ENCODE measurements around the gene ENPP3. TPM values are rescaled to one million over a fixed set of nuclear protein-coding genes. Genes with fewer than 3 reads are reported as not detected.
"Not testable (repeated sequence)": the region's sequence is repeated elsewhere in the genome, so short reads cannot be mapped to it uniquely, and the experiment has no call there.

ENPP3 gene
- total RNA-seq, 2 experiments from 2014 or later, result 0.22 to 0.34 TPM

GRCh38 chr6:131747821-131748353 is 110.8 kb downstream of the ENPP3 start:
- no peaks in the 10 kb centered on the region for H3K4me1 Mint-ChIP-seq (ENCODE audit: low read depth)
- H3K27ac ChIP-seq (ENCODE audit: low read depth in 1 of 2, low read length in 2 of 2), result no peak overlapping the region
- no peak for TF ChIP-seq CTCF (IDR thresholded peaks at IDR 0.05)
- no peaks in the 10 kb centered on the region for H3K27me3 ChIP-seq (ENCODE audit: control insufficient read depth in 1 of 2, insufficient read depth in 2 of 2, low read length in 2 of 2)
- DNase-seq (no peak), ATAC-seq (ENCODE audit: poor library complexity) (no peak)
- H3K4me3 Mint-ChIP-seq, result no peak overlapping the region
- H3K27ac Mint-ChIP-seq, result no peak overlapping the region
- peaks cover 1% of the 10 kb centered on the region for H3K27me3 Mint-ChIP-seq
- no peaks in the 10 kb centered on the region for H3K36me3 ChIP-seq (ENCODE audit: insufficient read depth, low read length)
- no peaks in the 10 kb centered on the region for H3K36me3 Mint-ChIP-seq (ENCODE audit: low read depth)
- no peak overlapping the region for H3K4me3 ChIP-seq (ENCODE audit: low read length)
- POLR2A ChIA-PET, result no interaction called here
- CTCF ChIA-PET, result no interaction called here
- H3K9me3 Mint-ChIP-seq, result no peaks in the 10 kb centered on the region
- no peaks in the 10 kb centered on the region for H3K4me1 ChIP-seq (ENCODE audit: insufficient read depth, low read length)
- no peaks in the 10 kb centered on the region for H3K9me3 ChIP-seq (ENCODE audit: control insufficient read depth in 1 of 2, insufficient read depth in 1 of 2, low read length in 2 of 2)
- intact Hi-C loops (cut with DNase I, micrococcal nuclease), result no loop called here

- H3K27ac Mint-ChIP-seq, result no peak overlapping the region
- no peaks in the 10 kb centered on the region for H3K4me1 ChIP-seq (ENCODE audit: insufficient read depth, low read length)
- H3K36me3 Mint-ChIP-seq (ENCODE audit: low read depth), result no peaks in the 10 kb centered on the region
- H3K4me3 Mint-ChIP-seq, result no peak overlapping the region
- H3K27me3 ChIP-seq (ENCODE audit: control insufficient read depth in 1 of 2, insufficient read depth in 2 of 2, low read length in 2 of 2), result no peaks in the 10 kb centered on the region
- no peak overlapping the region for H3K4me3 ChIP-seq (ENCODE audit: low read length)
- H3K27ac ChIP-seq (ENCODE audit: low read depth in 1 of 2, low read length in 2 of 2), result no peak overlapping the region
- TF ChIP-seq CTCF (IDR thresholded peaks at IDR 0.05), result no peak
- H3K9me3 ChIP-seq (ENCODE audit: control insufficient read depth in 1 of 2, insufficient read depth in 1 of 2, low read length in 2 of 2), result no peaks in the 10 kb centered on the region
- ChIA-PET POLR2A (no interaction called here), CTCF (no interaction called here)
- no peaks in the 10 kb centered on the region for H3K4me1 Mint-ChIP-seq (ENCODE audit: low read depth)
- no peak for ATAC-seq (ENCODE audit: poor library complexity)
- no peaks in the 10 kb centered on the region for H3K9me3 Mint-ChIP-seq
- intact Hi-C loops (cut with DNase I, micrococcal nuclease), result no loop called here
- no peaks in the 10 kb centered on the region for H3K27me3 Mint-ChIP-seq
- H3K36me3 ChIP-seq (ENCODE audit: insufficient read depth, low read length), result no peaks in the 10 kb centered on the region
- DNase-seq, result no peak
These were observed 111.9 kb downstream of the ENPP3 start for GRCh38 chr6:131749023-131749422.

GRCh38 chr6:131751012-131751715 is 114.1 kb downstream of the ENPP3 start:
- H3K9me3 ChIP-seq (ENCODE audit: control insufficient read depth in 1 of 2, insufficient read depth in 1 of 2, low read length in 2 of 2); CTCF ChIA-PET; H3K27me3 ChIP-seq (ENCODE audit: control insufficient read depth in 1 of 2, insufficient read depth in 2 of 2, low read length in 2 of 2); H3K9me3 Mint-ChIP-seq; H3K4me1 Mint-ChIP-seq (ENCODE audit: low read depth); H3K36me3 ChIP-seq (ENCODE audit: insufficient read depth, low read length); H3K36me3 Mint-ChIP-seq (ENCODE audit: low read depth); ATAC-seq (ENCODE audit: poor library complexity); H3K4me1 ChIP-seq (ENCODE audit: insufficient read depth, low read length); H3K27ac ChIP-seq (ENCODE audit: low read depth in 1 of 2, low read length in 2 of 2); POLR2A ChIA-PET; DNase-seq; H3K4me3 Mint-ChIP-seq; intact Hi-C loops (cut with DNase I, micrococcal nuclease); H3K27ac Mint-ChIP-seq; H3K4me3 ChIP-seq (ENCODE audit: low read length): not testable (repeated sequence)
- peaks cover 13% of the 10 kb centered on the region for H3K27me3 Mint-ChIP-seq

- no peak overlapping the region for H3K4me3 ChIP-seq (ENCODE audit: low read length)
- Mint-ChIP-seq H3K36me3 (ENCODE audit: low read depth) (no peaks in the 10 kb centered on the region), H3K27ac (no peak overlapping the region), H3K27me3 (peaks cover 29% of the 10 kb centered on the region), H3K4me3 (no peak overlapping the region), H3K9me3 (no peaks in the 10 kb centered on the region), H3K4me1 (ENCODE audit: low read depth) (no peaks in the 10 kb centered on the region)
- no peak overlapping the region for H3K27ac ChIP-seq (ENCODE audit: low read depth in 1 of 2, low read length in 2 of 2)
- no peak for TF ChIP-seq CTCF (IDR thresholded peaks at IDR 0.05)
- ATAC-seq (ENCODE audit: poor library complexity) (no peak), DNase-seq (no peak)
- intact Hi-C loops (cut with DNase I, micrococcal nuclease), result no loop called here
- peaks cover 0 to 5% of the 10 kb centered on the region in 2 experiments for H3K27me3 ChIP-seq (ENCODE audit: control insufficient read depth in 1 of 2, insufficient read depth in 2 of 2, low read length in 2 of 2)
- CTCF ChIA-PET, result no interaction called here
- H3K4me1 ChIP-seq (ENCODE audit: insufficient read depth, low read length), result no peaks in the 10 kb centered on the region
- POLR2A ChIA-PET, result no interaction called here
- no peaks in the 10 kb centered on the region for H3K36me3 ChIP-seq (ENCODE audit: insufficient read depth, low read length)
- no peaks in the 10 kb centered on the region for H3K9me3 ChIP-seq (ENCODE audit: control insufficient read depth in 1 of 2, insufficient read depth in 1 of 2, low read length in 2 of 2)
These were observed 117.0 kb downstream of the ENPP3 start for GRCh38 chr6:131754088-131754487.

Measured in CD4-positive, alpha-beta T cell (primary cell).